GM18519 (cell line): ENCODE data around the gene MEOX1.
"Not testable (repeated sequence)": the region's sequence is repeated elsewhere in the genome, so short reads cannot be mapped to it uniquely, and the experiment has no call there.

Experiments
- ATAC-seq: cut with Tn5 transposase; IDR thresholded peaks from one replicate; pipeline ENCODE4 v1.9.1; 2021; ENCODE audit warnings: mild to moderate bottlenecking, moderate library complexity; ENCODE audit not compliant: unreplicated experiment, low FRiP score

MEOX1 gene

GRCh38 chr17:43661699-43662412 is at the start of gene MEOX1:
Gene MEOX1 (minus strand): TSS chr17:43661922. CDS start chr17:43661534, 388 bp downstream.
- ATAC-seq, result no peak

DNA sequence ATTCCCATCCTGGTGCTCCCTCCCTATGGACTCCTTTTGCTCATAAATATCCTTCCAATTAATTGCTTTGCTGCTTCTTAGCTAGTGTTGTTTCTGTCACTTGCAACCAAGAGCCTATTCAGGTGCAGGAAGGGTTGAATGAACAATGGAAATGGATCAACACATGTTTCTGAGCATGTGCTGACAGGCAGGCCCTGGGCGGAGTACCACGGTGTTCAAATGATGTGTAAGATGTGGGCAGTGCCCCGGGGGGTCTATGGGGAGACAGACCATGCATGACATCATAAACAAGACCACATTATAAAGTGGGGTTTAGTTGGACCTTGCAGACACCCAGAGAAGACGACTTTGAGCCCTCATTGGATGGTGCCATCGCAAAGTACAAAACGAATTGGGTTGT is 48.4 kb upstream of the MEOX1 start:
- ATAC-seq, result no peak

- ATAC-seq, result no peak
Measured at GRCh38 chr17:43709210-43709609, 47.5 kb upstream of the MEOX1 start.

- no peak for ATAC-seq
Measured at GRCh38 chr17:43707184-43707583, 45.5 kb upstream of the MEOX1 start.

DNA sequence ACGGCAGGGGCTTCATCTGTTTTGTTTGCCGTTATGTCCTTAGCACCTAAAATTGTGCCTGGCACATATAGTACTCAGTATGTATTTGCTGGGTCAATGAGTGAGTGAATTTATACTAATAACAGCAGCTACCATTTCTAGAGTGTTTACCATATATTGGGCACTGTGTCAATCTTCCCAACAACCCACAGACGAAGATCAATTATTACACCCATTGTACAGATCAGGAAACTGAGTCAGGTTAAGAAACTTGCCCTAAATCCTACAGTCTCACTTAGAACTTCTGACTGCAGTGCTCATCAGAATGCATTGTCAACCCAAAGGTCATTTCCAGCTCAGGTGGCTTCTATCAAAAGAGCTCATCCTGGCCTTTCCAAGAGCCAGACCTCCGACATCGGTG is 44.5 kb upstream of the MEOX1 start:
- ATAC-seq, result no peak

- no peak for ATAC-seq
Measured at GRCh38 chr17:43703630-43704029, 41.9 kb upstream of the MEOX1 start.

DNA sequence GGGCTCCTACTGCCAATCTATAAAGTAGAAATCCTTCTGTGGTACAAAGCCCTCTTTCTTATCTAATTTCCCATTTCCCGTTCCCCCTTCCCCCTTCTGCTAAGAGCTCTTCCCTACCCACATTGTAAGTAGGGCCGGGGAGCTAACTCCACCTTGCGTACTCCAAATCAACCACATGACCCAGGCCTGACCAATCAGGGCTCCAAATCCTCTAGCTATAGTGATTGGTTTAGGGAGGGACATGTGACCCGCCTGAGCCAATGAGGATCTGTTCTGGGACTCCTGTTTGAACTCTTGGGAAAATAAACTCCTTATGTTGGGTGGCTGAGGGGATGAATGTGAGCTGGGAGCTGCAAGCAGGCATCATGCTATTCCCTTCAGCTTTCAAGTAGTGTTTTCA is 40.9 kb upstream of the MEOX1 start:
- ATAC-seq, result no peak

GRCh38 chr17:43701318-43701743 is 39.6 kb upstream of the MEOX1 start:
- no peak for ATAC-seq

DNA sequence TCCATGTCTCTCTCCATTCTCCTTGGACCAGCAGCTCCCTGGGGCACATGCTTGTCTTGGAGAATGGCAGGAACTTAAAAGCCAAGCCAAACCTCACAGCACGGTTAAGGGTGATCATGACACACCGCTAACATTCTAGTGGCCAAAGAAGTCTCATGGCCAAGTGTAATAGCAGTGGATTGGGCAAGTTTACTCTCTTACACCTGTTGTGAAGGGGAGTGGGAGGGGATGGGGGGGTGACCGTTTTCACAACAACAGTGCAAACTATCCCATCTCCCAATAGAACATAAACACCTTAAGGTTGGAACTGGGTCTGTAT is 37.7 kb upstream of the MEOX1 start:
- ATAC-seq, result no peak

- no peak for ATAC-seq
Measured at GRCh38 chr17:43698678-43699437, 37.1 kb upstream of the MEOX1 start.

GRCh38 chr17:43697937-43698336 is 36.2 kb upstream of the MEOX1 start:
- no peak for ATAC-seq

- ATAC-seq, result no peak
Measured at GRCh38 chr17:43696891-43697290, 35.2 kb upstream of the MEOX1 start.

- ATAC-seq, result no peak
Measured at GRCh38 chr17:43695970-43696865, 34.5 kb upstream of the MEOX1 start.

DNA sequence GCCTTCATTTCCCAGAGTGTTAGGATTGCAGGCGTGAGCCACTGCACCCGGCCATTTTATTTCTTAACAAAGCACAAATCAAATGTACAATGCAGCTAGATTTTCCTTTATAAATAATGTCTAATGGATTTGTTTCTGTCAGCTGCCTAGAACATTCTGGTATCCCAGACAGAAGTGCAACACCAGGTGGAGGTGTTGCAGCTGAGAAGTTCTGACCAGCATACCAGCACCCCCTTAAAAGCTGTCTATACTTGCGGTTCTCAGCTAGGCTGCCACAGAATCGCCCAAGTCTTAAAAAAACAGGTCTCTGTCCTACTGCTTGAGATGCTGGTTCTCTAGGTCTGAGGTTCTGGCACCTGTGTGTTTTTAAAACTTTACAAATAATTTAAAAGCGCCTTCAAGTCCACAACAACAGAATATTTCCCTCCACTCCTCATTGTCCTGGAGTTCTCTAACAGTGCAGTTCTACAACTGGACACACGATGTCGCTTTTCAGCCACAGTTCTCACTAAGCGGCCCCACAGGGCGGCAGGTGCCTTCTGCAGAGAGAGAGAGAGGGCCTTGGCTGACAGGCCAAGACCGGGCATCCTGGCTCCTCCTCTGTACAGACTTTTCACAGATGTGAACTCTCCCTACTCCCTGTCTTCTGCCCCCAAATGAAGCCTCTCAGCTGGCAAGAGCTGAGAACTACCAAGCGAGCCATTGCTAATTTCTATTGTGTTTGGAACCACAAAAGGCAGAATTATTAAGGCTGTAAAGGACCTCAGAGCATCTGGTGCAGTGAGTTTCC is 32.6 kb upstream of the MEOX1 start:
- no peak for ATAC-seq

DNA sequence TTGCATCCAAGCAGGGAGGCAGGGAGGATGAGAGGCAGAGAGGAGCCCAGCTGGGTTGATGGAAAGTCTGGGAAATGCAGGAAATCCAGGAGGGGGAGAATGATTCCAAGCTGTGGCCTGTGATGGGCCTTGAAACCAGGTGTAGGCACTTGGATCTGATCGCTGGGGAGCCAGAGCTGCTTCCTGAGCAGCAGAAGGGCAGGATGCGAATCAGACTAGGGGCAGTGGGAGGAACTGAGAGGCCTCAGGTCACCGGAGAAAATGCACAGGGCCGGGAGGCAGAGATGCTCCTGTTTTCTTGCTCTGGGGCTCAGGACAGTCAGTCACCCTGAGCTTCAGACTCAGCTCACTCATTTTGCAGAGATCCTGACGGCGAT is 29.6 kb upstream of the MEOX1 start:
- no peak for ATAC-seq

DNA sequence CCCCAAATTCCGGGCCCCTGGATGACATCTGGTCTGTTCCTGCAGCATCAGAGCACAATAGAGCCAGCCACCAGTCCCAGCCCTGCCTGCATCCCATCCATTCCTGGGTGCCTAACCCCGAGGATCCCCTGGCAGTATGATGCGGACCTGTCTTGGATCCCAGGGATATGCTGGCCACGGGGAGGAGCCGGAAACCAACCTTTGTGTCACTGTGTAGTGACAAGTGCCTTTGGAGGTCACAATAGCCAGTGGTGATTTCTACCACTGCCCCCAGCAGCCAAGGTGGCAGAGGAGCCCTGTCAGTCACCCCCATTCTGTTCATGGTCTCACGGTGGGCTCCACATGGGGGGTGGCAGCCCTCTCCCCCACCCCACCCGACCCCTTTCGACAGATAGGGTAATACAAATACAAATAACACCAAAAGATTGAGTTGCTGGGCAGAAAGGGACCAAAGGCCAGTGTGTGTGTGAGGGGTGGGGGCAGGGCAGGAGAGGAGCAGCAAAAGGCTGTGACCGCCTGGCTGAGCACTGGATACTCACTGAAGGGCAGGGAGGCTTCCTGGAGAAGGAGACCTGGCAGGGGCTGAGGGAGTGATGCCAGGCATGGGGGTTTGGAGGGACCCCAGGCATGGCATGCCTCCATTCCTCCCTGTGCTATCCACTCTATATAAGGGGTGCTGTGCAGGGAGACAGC is 29.0 kb upstream of the MEOX1 start:
- no peak for ATAC-seq

DNA sequence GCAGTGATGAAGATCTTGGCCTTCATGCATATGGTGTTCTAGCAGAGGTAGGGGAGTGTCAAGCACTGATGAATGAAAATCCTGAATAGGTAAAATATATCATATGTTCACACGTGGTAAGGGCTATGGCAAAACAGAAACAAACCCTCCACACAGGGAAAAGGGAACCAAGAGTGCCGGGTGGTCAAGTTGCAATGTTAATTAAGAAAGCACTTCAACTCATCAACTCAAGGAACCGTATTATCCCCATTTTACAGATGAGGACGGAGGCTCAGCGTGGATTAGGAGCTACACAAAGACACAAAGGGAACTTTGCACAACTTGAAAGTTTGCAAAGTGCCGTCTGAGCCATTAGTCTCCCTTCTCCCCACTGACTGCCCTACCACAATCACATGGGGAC is 28.1 kb upstream of the MEOX1 start:
- no peak for ATAC-seq

DNA sequence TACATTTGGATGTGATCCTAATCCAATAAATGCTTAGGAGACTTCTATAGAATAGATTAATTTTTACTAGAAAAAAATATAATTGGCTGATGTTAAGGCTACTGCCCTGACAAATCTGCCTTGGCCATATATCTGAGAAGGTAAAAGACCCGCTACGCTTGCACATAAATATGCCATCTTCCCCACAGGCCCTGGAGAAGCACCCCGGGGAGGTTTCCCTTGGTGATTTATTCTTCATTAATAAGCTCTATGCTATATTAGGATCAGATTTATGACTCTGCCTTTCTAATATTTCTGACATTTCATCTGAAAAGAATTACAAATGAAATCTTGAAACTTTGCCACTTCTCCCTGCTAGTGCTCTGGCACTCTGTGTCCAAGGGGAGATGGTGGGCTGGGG is 27.4 kb upstream of the MEOX1 start:
- no peak for ATAC-seq

DNA sequence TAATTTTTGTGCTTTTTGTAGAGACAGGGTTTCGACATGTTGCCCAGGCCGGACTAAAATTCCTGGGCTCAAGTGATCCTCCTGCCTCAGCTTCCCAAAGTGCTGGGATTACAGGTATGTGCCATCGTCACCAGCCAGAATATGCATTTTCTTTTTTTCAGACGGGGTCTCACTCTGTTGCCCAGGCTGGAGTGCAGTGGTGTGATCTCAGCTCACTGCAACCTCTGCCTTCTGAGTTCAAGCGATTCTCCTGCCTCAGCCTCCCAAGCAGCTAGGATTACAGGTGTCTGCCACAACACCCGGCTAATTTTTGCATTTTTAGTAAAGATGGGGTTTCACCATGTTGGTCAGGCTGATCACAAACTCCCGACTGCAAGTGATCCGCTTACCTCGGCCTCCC is 25.2 kb upstream of the MEOX1 start:
- not testable (repeated sequence) for ATAC-seq
